Measurements from ENCODE around the gene MTFR1L. TPM values are rescaled to one million over a fixed set of nuclear protein-coding genes. Genes with fewer than 3 reads are reported as not detected.
A peak's percentile ranks its signal among the peaks of the same experiment; 100 is the strongest.

MTFR1L gene
- polyA plus RNA-seq, 1 of the 3 experiments (the other 2 are of a cell fraction), result 53.6 TPM

GRCh38 chr1:25774921-25775771 is 44.6 kb upstream of the MTFR1L start:
- no peak overlapping the region for H3K4me2 ChIP-seq

More at GRCh38 chr1:25774921-25775771, 44.6 kb upstream of the MTFR1L start:
- no peaks in the 10 kb centered on the region for H3K79me2 ChIP-seq (ENCODE audit: insufficient read depth)
- H3F3A ChIP-seq (replicated peaks; ENCODE audit: insufficient read depth), result no peaks in the 10 kb centered on the region
- no peaks in the 10 kb centered on the region for H3K9me2 ChIP-seq
- peak overlapping the region in 1 of 2 experiments; percentile 89; a peak in 2 of 4 replicates for H3K27ac ChIP-seq (ENCODE audit: low read depth in 2 of 2, low read length in 1 of 2)
- no peak overlapping the region for H3K9ac ChIP-seq
- DNase-seq, result peak; percentile 83
- 42% methylated on average over 15 of the region's 16 CpGs for WGBS (ENCODE audit: low lambda C conversion rate)
- no peaks in the 10 kb centered on the region for H4K20me1 ChIP-seq (ENCODE audit: insufficient read depth)
- POLR2A ChIA-PET, result interaction anchor here (1.0 to 1.3 kb wide), 2 partner anchors 9 to 47 kb away, joined by 3 read pairs; no protein-coding TSS in a partner anchor
- no peaks in the 10 kb centered on the region for H3K27me3 ChIP-seq (ENCODE audit: insufficient read depth)
- no peaks in the 10 kb centered on the region for H3K9me3 ChIP-seq
- no peak overlapping the region for H2AFZ ChIP-seq (ENCODE audit: low read depth)
- H3K4me3 ChIP-seq (ENCODE audit: low read depth in 2 of 2, low read length in 1 of 2), result no peak overlapping the region
- CTCF ChIA-PET, result interaction anchor here (0.7 to 2.0 kb wide), 11 partner anchors 13 to 287 kb away, joined by 3 to 8 read pairs (median 3); no protein-coding TSS in a partner anchor
- H3K4me1 ChIP-seq (ENCODE audit: control insufficient read depth in 1 of 2, insufficient read depth in 2 of 2, low read depth in 1 of 2, low read length in 1 of 2), result peaks cover 0 to 59% of the 10 kb centered on the region in 2 experiments; a peak in 1 of 4 replicates
- TF ChIP-seq FOXJ3 (CRISPR knock-in tag; IDR thresholded peaks at IDR 0.05) (peak; percentile 88), MAX (IDR thresholded peaks at IDR 0.05; ENCODE audit: low read depth) (no peak), RFX5 (IDR thresholded peaks at IDR 0.05; ENCODE audit: low read length) (peak; percentile 85), PBX3 (IDR thresholded peaks at IDR 0.05) (no peak), CHD2 (IDR thresholded peaks at IDR 0.05; ENCODE audit: low read length, partially characterized antibody) (peak; percentile 9), RAD21 (IDR thresholded peaks at IDR 0.05; ENCODE audit: low read length) (peak; percentile 45), GATA2 (CRISPR knock-in tag; IDR thresholded peaks at IDR 0.05) (peak; percentile 72), NRF1 (IDR thresholded peaks at IDR 0.05; ENCODE audit: low read depth, low read length) (no peak), TAF1 (IDR thresholded peaks at IDR 0.05; ENCODE audit: borderline replicate concordance, low read depth, low read length) (no peak), EP300 (IDR thresholded peaks at IDR 0.05; ENCODE audit: borderline replicate concordance in 1 of 2, low read depth in 1 of 2, low read length in 1 of 2) (peak in 1 of 2 experiments; percentile 30; a peak in 1 of 4 replicates), ZBTB33 (IDR thresholded peaks at IDR 0.05; ENCODE audit: borderline replicate concordance, low read depth) (no peak), TCF12 (IDR thresholded peaks at IDR 0.05) (no peak), RCOR1 (IDR thresholded peaks at IDR 0.05; ENCODE audit: low read length) (0 out of 2 replicates have a peak, but pooled peaks have one; percentile 5), MXI1 (IDR thresholded peaks at IDR 0.05; ENCODE audit: low read depth, low read length) (peak; percentile 78; the same call in 1 of the 2 replicates)
- no peaks in the 10 kb centered on the region for H3K36me3 ChIP-seq (replicated peaks in 1 of 2; ENCODE audit: control insufficient read depth in 1 of 2, insufficient read depth in 2 of 2, low read length in 1 of 2)
